ENCODE measurements around the gene SOX9.

DNA sequence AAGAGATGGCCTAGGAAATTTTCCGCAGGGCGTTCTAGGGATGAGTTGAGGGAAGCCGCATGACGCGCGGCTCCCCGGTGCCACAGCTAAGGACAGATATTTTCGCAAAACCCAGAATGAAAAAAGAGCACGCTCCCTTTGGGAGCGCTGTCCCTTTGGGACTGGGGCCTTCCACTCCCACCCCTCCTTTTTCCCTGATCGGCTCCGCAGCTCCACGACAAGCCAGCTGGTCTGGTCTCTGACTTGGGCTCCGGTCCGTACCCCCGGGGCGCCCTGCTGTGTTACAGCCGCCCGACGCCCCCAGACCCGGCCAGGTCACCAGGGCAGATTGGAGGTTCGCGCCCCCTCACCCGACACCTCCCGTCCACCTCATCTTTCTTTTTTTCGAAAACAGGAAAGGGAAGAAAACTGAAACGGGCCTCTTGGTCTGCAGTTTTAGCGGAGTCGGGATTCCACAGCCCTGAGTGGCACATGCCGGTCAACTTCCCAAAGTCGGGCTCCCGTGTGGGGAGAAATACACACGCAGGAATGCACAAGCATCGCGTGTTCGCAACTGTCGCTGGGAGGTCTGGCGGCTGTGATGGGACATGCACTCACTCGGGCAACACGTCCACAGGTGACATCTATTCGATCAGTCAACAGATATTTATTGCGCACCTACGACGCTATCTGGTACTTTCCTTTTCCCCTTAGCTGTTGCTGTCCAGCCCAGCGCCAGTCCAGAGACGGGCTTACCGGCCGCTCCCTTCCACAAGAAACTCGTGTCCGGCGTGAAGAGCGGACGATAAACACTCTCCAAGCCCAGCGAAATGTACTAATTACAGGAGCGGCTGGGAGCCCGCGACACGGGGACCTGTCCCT is 3.9 kb upstream of the SOX9 start:
- TF ChIP-seq, protein P1, sequence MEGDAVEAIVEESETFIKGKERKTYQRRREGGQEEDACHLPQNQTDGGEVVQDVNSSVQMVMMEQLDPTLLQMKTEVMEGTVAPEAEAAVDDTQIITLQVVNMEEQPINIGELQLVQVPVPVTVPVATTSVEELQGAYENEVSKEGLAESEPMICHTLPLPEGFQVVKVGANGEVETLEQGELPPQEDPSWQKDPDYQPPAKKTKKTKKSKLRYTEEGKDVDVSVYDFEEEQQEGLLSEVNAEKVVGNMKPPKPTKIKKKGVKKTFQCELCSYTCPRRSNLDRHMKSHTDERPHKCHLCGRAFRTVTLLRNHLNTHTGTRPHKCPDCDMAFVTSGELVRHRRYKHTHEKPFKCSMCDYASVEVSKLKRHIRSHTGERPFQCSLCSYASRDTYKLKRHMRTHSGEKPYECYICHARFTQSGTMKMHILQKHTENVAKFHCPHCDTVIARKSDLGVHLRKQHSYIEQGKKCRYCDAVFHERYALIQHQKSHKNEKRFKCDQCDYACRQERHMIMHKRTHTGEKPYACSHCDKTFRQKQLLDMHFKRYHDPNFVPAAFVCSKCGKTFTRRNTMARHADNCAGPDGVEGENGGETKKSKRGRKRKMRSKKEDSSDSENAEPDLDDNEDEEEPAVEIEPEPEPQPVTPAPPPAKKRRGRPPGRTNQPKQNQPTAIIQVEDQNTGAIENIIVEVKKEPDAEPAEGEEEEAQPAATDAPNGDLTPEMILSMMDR (IDR thresholded peaks at IDR 0.05): no peak
- peak in 1 of 3 donors; percentile 26 for TF ChIP-seq POLR2AphosphoS5 (IDR thresholded peaks at IDR 0.05)

Measured in breast epithelium (tissue), 3 donors.